Erythroblast (primary cell): Measurements from ENCODE around the gene SNTN.
"Not testable (repeated sequence)": the region's sequence is repeated elsewhere in the genome, so short reads cannot be mapped to it uniquely, and the experiment has no call there.

ENCODE experiments used
- GATA1 ChIP-seq: IDR thresholded peaks from 2 replicates; pipeline ENCODE4 v1.6.1; 2011; ENCODE audit warnings: low read depth, mild to moderate bottlenecking, control low read depth, low read length, moderate library complexity
- POLR2A ChIP-seq: IDR thresholded peaks from 2 replicates; pipeline ENCODE4 v1.6.1; 2011; ENCODE audit warnings: mild to moderate bottlenecking, low read length

GRCh38 chr3:63644928-63645781, 7.3 kb upstream of the SNTN start:
- TF ChIP-seq POLR2A, GATA1: not testable (repeated sequence)
